ENCODE measurements around the gene MCM5. TPM values are rescaled to one million over a fixed set of nuclear protein-coding genes. Genes with fewer than 3 reads are reported as not detected.

The MCM5 gene
- total and polyA plus RNA-seq, 2 of the 13 experiments (the other 11 are each of a cell fraction or from before 2014, with no cell fraction given): 40.2 to 93.5 TPM

GRCh38 chr22:35380537-35381423, 19.2 kb upstream of the MCM5 start, which contains the start of gene HMOX1 (continued):
- TF ChIP-seq DDIT3 (CRISPR knock-in tag; IDR thresholded peaks at IDR 0.05) (no peak), ZSCAN29 (CRISPR knock-in tag; conservative IDR thresholded peaks at IDR 0.05) (peak; percentile 70; the same call in 1 of the 2 replicates), ZNF747 (CRISPR knock-in tag; IDR thresholded peaks at IDR 0.05; ENCODE audit: borderline replicate concordance) (0 out of 2 replicates have a peak, but pooled peaks have one; percentile 46), SP1 (IDR thresholded peaks at IDR 0.05) (no peak), SP1 (CRISPR knock-in tag; IDR thresholded peaks at IDR 0.05) (no peak), FOXO1 (CRISPR knock-in tag; IDR thresholded peaks at IDR 0.05) (peak; percentile 77), FOXC1 (CRISPR knock-in tag; IDR thresholded peaks at IDR 0.05; ENCODE audit: borderline replicate concordance) (no peak; the same call in 1 of the 2 replicates), HES4 (CRISPR knock-in tag; IDR thresholded peaks at IDR 0.05; ENCODE audit: borderline replicate concordance) (0 out of 2 replicates have a peak, but pooled peaks have one; percentile 17), SUZ12 (IDR thresholded peaks at IDR 0.05; ENCODE audit: low read depth, low read length) (no peak), PLSCR1 (CRISPR knock-in tag; IDR thresholded peaks at IDR 0.05; ENCODE audit: borderline replicate concordance) (no peak), KLF13 (CRISPR knock-in tag; IDR thresholded peaks at IDR 0.05) (no peak), DZIP1 (CRISPR knock-in tag; IDR thresholded peaks at IDR 0.05) (no peak), ASH2L (IDR thresholded peaks at IDR 0.05; ENCODE audit: insufficient read length, low read depth, low read length) (peak; percentile 65), GABPB1 (CRISPR knock-in tag; IDR thresholded peaks at IDR 0.05) (peak; percentile 82), ZNF777 (CRISPR knock-in tag; IDR thresholded peaks at IDR 0.05) (peak; percentile 67; the same call in 1 of the 2 replicates), ZNF577 (CRISPR knock-in tag; IDR thresholded peaks at IDR 0.05; ENCODE audit: borderline replicate concordance, low read depth) (no peak), ATM (IDR thresholded peaks at IDR 0.05; ENCODE audit: borderline replicate concordance) (no peak), ADNP (CRISPR knock-in tag; IDR thresholded peaks at IDR 0.05) (no peak), REPIN1 (CRISPR knock-in tag; IDR thresholded peaks at IDR 0.05; ENCODE audit: borderline replicate concordance, low read depth) (no peak), ZNF367 (CRISPR knock-in tag; IDR thresholded peaks at IDR 0.05; ENCODE audit: borderline replicate concordance) (no peak), SKI (IDR thresholded peaks at IDR 0.05; ENCODE audit: partially characterized antibody) (peak; percentile 59), MED13 (CRISPR knock-in tag; IDR thresholded peaks at IDR 0.05) (peak; percentile 67; the same call in 1 of the 2 replicates), POLR2AphosphoS2 (IDR thresholded peaks at IDR 0.05; ENCODE audit: low read depth, low read length) (no peak), PHB2 (IDR thresholded peaks at IDR 0.05; ENCODE audit: partially characterized antibody) (no peak), TFE3 (CRISPR knock-in tag; IDR thresholded peaks at IDR 0.05) (peak; percentile 95), MTA3 (CRISPR knock-in tag; IDR thresholded peaks at IDR 0.05) (no peak)

Measured in HepG2 (cell line).